Mesodermal cell (in vitro differentiated cells): ENCODE measurements around the gene CCDC88B.

ENCODE experiments used
- H3K27ac ChIP-seq: 2 replicates; pipeline ENCODE4 v1.7.0; 2013; ENCODE audit warnings: mild to moderate bottlenecking, low read depth, low read length, moderate library complexity; ENCODE audit not compliant: severe bottlenecking
- H3K36me3 ChIP-seq: 2 replicates; pipeline ENCODE4 v1.7.1; 2013; ENCODE audit warnings: mild to moderate bottlenecking, low read length, moderate library complexity; ENCODE audit not compliant: control insufficient read depth, insufficient read depth
- H3K4me1 ChIP-seq: one replicate; pipeline ENCODE4 v1.7.1; 2013; ENCODE audit warnings: mild to moderate bottlenecking, low read length; ENCODE audit not compliant: insufficient read depth, control insufficient read depth, poor library complexity, severe bottlenecking
- H3K4me3 ChIP-seq: 2 replicates; pipeline ENCODE4 v1.7.0; 2013; ENCODE audit warnings: low read length, control low read depth, mild to moderate bottlenecking; ENCODE audit not compliant: insufficient read depth, poor library complexity, severe bottlenecking; ENCODE audit errors: extremely low read depth
- H3K9me3 ChIP-seq: 2 replicates; pipeline ENCODE4 v1.7.1; 2013; ENCODE audit warnings: mild to moderate bottlenecking, low read length, moderate library complexity; ENCODE audit not compliant: control insufficient read depth
- WGBS, 2 experiments: methylation state at CpG; one replicate each; pipeline ENCODE4 v1.1.5; 2013; ENCODE audit warnings: missing lambda C conversion rate in 2 of 2; ENCODE audit not compliant: insufficient coverage in 2 of 2; 5-methylcytosine and 5-hydroxymethylcytosine counted together

CCDC88B gene

GRCh38 chr11:64368673-64369074, 28.7 kb downstream of the CCDC88B start:
- Histone ChIP-seq H3K4me1 (no peaks in the 10 kb centered on the region), H3K4me3 (no peak overlapping the region), H3K9me3 (no peaks in the 10 kb centered on the region), H3K27ac (no peak overlapping the region), H3K36me3 (peaks cover 72% of the 10 kb centered on the region)
- 96 to 98% methylated on average over 28 of the region's 28 CpGs for WGBS, 2 experiments

- 97 to 98% methylated on average over 54 to 79 of the region's 82 CpGs for WGBS, 2 experiments
- no peaks in the 10 kb centered on the region for H3K4me1 ChIP-seq
- peaks cover 61% of the 10 kb centered on the region for H3K36me3 ChIP-seq
- no peak overlapping the region for H3K27ac ChIP-seq
- no peak overlapping the region for H3K4me3 ChIP-seq
- H3K9me3 ChIP-seq = no peaks in the 10 kb centered on the region
Observed at GRCh38 chr11:64369440-64370421, 29.7 kb downstream of the CCDC88B start.

GRCh38 chr11:64371201-64371600, 31.2 kb downstream of the CCDC88B start:
- WGBS, 2 experiments = 96% methylated on average over 9 to 12 of the region's 22 CpGs
- Histone ChIP-seq H3K27ac (no peak overlapping the region), H3K4me3 (no peak overlapping the region), H3K9me3 (no peaks in the 10 kb centered on the region), H3K36me3 (peaks cover 46% of the 10 kb centered on the region), H3K4me1 (no peaks in the 10 kb centered on the region)

- Histone ChIP-seq H3K27ac (no peak overlapping the region), H3K36me3 (peaks cover 38% of the 10 kb centered on the region), H3K9me3 (no peaks in the 10 kb centered on the region), H3K4me3 (no peak overlapping the region), H3K4me1 (no peaks in the 10 kb centered on the region)
- WGBS, 2 experiments = 94 to 97% methylated on average over 6 of the region's 6 CpGs
Observed at GRCh38 chr11:64372021-64372420, 32.0 kb downstream of the CCDC88B start.

- 84% methylated on average over 15 to 16 of the region's 18 CpGs for WGBS, 2 experiments
- no peaks in the 10 kb centered on the region for H3K9me3 ChIP-seq
- H3K4me3 ChIP-seq = no peak overlapping the region
- H3K36me3 ChIP-seq = peaks cover 30% of the 10 kb centered on the region
- no peaks in the 10 kb centered on the region for H3K4me1 ChIP-seq
- no peak overlapping the region for H3K27ac ChIP-seq
Observed at GRCh38 chr11:64372802-64373597, 33.0 kb downstream of the CCDC88B start.

GRCh38 chr11:64373598-64373974, 33.6 kb downstream of the CCDC88B start:
- H3K27ac ChIP-seq = no peak overlapping the region
- 71% methylated on average over 5 of the region's 5 CpGs; no CpG with 5 or more reads in 1 of the 2 experiments for WGBS, 2 experiments

GRCh38 chr11:64376071-64376470, 36.1 kb downstream of the CCDC88B start:
- WGBS, 2 experiments = 92 to 94% methylated on average over 4 to 6 of the region's 7 CpGs
- Histone ChIP-seq H3K36me3 (peaks cover 10% of the 10 kb centered on the region), H3K4me3 (no peak overlapping the region), H3K27ac (no peak overlapping the region), H3K4me1 (no peaks in the 10 kb centered on the region), H3K9me3 (no peaks in the 10 kb centered on the region)

More at GRCh38 chr11:64373598-64373974, 33.6 kb downstream of the CCDC88B start:
- no peaks in the 10 kb centered on the region for H3K9me3 ChIP-seq
- H3K36me3 ChIP-seq = peaks cover 24% of the 10 kb centered on the region
- H3K4me1 ChIP-seq = no peaks in the 10 kb centered on the region
- H3K4me3 ChIP-seq = no peak overlapping the region

- Histone ChIP-seq H3K27ac (no peak overlapping the region), H3K9me3 (no peaks in the 10 kb centered on the region), H3K4me3 (no peak overlapping the region), H3K36me3 (no peaks in the 10 kb centered on the region), H3K4me1 (no peaks in the 10 kb centered on the region)
- 88 to 91% methylated on average over 8 to 9 of the region's 14 CpGs for WGBS, 2 experiments
Observed at GRCh38 chr11:64378335-64378880, 38.4 kb downstream of the CCDC88B start.

GRCh38 chr11:64379160-64379559, 39.2 kb downstream of the CCDC88B start:
- Histone ChIP-seq H3K36me3 (no peaks in the 10 kb centered on the region), H3K4me1 (no peaks in the 10 kb centered on the region), H3K27ac (no peak overlapping the region), H3K4me3 (no peak overlapping the region), H3K9me3 (no peaks in the 10 kb centered on the region)
- 97% methylated on average over 13 to 14 of the region's 15 CpGs for WGBS, 2 experiments

- no peaks in the 10 kb centered on the region for H3K36me3 ChIP-seq
- no peaks in the 10 kb centered on the region for H3K9me3 ChIP-seq
- 83 to 87% methylated on average over 25 to 32 of the region's 35 CpGs for WGBS, 2 experiments
- H3K4me1 ChIP-seq = peaks cover 2% of the 10 kb centered on the region
- no peak overlapping the region for H3K27ac ChIP-seq
- H3K4me3 ChIP-seq = no peak overlapping the region
Observed at GRCh38 chr11:64379817-64380709, 40.1 kb downstream of the CCDC88B start.
